Sigmoid colon (tissue), 4 donors: Measurements from ENCODE around the gene LSM14A.

ENCODE experiments used
- CTCF ChIP-seq, 4 experiments: fragments of 450-650 bp in 3 of 4; fragments of 200-600 bp in 1 of 4; IDR thresholded peaks; one replicate each; pipeline ENCODE4 v1.5.1; 2016 to 2019; ENCODE audit warnings: antibody characterized with exemption in 4 of 4, mild to moderate bottlenecking in 3 of 4, moderate library complexity in 2 of 4
- EP300 ChIP-seq, 4 donors: sonication (generic); formaldehyde crosslinking; IDR thresholded peaks; one replicate each; pipeline ENCODE4 v1.6.1; 2017; ENCODE audit warnings: antibody characterized with exemption in 4 of 4
- POLR2A ChIP-seq, 2 donors: fragments of 450-650 bp; IDR thresholded peaks; one replicate each; pipeline ENCODE4 v1.6.1; 2016; ENCODE audit warnings: antibody characterized with exemption in 2 of 2, mild to moderate bottlenecking in 2 of 2, moderate library complexity in 2 of 2
- POLR2AphosphoS5 ChIP-seq, 4 donors: sonication (generic); formaldehyde crosslinking; IDR thresholded peaks; one replicate each; pipeline ENCODE4 v1.6.1; 2017; ENCODE audit warnings: antibody characterized with exemption in 4 of 4

- TF ChIP-seq POLR2AphosphoS5 (IDR thresholded peaks at IDR 0.05) (no peak), CTCF (IDR thresholded peaks at IDR 0.05) (no peak), POLR2A (IDR thresholded peaks at IDR 0.05) (no peak), EP300 (IDR thresholded peaks at IDR 0.05) (no peak)
Measured at GRCh38 chr19:34236035-34236987, 64.0 kb downstream of the LSM14A start.
